ENCODE results near the gene GALNT8.

Gene GALNT8

DNA sequence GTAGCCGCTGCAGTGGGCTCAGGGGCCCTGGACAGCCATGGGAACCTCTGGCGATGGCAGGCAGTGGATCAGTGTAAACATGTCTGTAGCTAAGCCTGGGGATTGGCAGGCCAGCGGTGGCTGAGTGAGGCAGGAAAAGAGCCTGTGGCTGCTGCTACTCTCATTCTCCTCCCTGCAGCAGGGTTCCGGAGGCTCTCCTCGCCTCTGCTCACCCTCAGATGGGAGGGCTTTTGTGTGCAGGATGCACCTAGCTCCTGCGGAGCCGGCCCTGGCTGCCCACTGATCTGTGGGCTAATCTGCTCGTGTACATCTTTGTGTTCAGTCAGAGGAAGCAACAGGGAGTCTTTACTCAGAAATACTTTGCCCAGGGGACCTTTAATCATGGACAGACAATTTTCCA is 59.5 kb downstream of the GALNT8 start:
- Histone ChIP-seq H3K9me2 (replicated peaks; ENCODE audit: control insufficient read depth, low read length) (no peaks in the 10 kb centered on the region), H3K79me2 (ENCODE audit: control insufficient read depth, low read length) (no peaks in the 10 kb centered on the region), H3K36me3 (ENCODE audit: control insufficient read depth, low read length) (no peaks in the 10 kb centered on the region), H3K9me3 (ENCODE audit: control insufficient read depth, insufficient read depth, low read length) (no peaks in the 10 kb centered on the region), H3K4me3 (ENCODE audit: low read length) (no peak overlapping the region), H3K4me2 (ENCODE audit: low read length) (no peak overlapping the region), H3K27ac (ENCODE audit: low read depth, low read length) (no peak overlapping the region), H3K27me3 (ENCODE audit: control insufficient read depth, low read length) (peaks cover 39% of the 10 kb centered on the region), H4K20me1 (ENCODE audit: control insufficient read depth, insufficient read depth, low read depth, low read length) (no peaks in the 10 kb centered on the region), H3K4me1 (ENCODE audit: control insufficient read depth, low read length) (no peaks in the 10 kb centered on the region), H3F3A (ENCODE audit: control insufficient read depth, insufficient read depth) (no peaks in the 10 kb centered on the region)
- TF ChIP-seq EZH2phosphoT487 (IDR thresholded peaks at IDR 0.05; ENCODE audit: borderline replicate concordance, low read length), result no peak
- TF ChIP-seq, protein P1, sequence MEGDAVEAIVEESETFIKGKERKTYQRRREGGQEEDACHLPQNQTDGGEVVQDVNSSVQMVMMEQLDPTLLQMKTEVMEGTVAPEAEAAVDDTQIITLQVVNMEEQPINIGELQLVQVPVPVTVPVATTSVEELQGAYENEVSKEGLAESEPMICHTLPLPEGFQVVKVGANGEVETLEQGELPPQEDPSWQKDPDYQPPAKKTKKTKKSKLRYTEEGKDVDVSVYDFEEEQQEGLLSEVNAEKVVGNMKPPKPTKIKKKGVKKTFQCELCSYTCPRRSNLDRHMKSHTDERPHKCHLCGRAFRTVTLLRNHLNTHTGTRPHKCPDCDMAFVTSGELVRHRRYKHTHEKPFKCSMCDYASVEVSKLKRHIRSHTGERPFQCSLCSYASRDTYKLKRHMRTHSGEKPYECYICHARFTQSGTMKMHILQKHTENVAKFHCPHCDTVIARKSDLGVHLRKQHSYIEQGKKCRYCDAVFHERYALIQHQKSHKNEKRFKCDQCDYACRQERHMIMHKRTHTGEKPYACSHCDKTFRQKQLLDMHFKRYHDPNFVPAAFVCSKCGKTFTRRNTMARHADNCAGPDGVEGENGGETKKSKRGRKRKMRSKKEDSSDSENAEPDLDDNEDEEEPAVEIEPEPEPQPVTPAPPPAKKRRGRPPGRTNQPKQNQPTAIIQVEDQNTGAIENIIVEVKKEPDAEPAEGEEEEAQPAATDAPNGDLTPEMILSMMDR (IDR thresholded peaks at IDR 0.05; ENCODE audit: low read depth, low read length, poor library complexity, severe bottlenecking), result no peak

DNA sequence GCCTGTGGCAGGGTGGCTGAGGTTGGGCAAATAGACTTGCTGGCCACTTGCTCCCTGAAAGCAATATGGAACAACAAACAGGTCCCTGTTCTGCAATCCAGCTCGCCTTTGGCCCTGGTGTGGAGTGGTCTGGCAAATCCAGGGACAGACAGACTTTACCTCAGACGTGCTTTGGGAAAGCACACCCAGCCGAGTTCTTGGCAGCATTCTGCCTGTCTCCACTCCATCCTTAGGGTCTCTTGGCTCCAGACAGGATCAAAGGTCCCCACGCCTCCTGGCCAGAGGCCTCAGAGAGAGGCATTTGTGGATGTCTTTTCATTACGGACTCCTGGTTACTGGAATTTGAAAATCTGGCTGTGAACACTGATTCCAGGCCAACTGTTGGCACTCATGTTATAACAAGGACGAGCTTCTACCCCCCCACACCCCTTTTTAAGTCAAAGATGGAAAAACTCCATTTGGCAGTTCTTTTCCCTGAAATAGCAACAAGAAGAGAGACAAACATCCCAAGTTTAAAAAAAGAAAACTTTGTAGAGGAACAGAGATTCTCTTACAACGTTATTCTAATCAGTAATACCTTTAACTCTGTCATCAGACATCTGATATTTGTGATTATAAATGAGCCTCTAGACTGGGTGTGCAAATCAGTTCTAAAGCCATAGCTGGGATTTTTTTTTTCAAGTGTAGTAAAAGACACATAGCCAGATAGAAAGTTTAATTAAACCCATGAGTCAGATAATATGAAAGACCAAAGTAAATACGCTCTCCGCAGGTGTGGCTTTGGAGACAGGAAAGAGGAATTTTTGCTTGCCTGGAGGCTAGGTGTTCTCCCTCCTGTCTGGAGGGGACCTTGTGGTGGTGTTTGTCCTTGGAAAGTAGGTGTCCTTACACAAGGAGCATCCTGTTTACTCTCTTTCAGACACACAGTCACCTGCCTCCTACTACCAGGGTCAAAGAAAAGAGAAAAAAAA is 60.7 kb downstream of the GALNT8 start:
- TF ChIP-seq, protein P1 (IDR thresholded peaks at IDR 0.05; ENCODE audit: low read depth, low read length, poor library complexity, severe bottlenecking), result no peak
- no peak for TF ChIP-seq EZH2phosphoT487 (IDR thresholded peaks at IDR 0.05; ENCODE audit: borderline replicate concordance, low read length)
- H3K27me3 ChIP-seq (ENCODE audit: control insufficient read depth, low read length), result peaks cover 42% of the 10 kb centered on the region
- H3K9me2 ChIP-seq (replicated peaks; ENCODE audit: control insufficient read depth, low read length), result no peaks in the 10 kb centered on the region
- H4K20me1 ChIP-seq (ENCODE audit: control insufficient read depth, insufficient read depth, low read depth, low read length), result no peaks in the 10 kb centered on the region
- no peaks in the 10 kb centered on the region for H3K36me3 ChIP-seq (ENCODE audit: control insufficient read depth, low read length)
- no peaks in the 10 kb centered on the region for H3K9me3 ChIP-seq (ENCODE audit: control insufficient read depth, insufficient read depth, low read length)
- no peak overlapping the region for H3K27ac ChIP-seq (ENCODE audit: low read depth, low read length)
- no peaks in the 10 kb centered on the region for H3K4me1 ChIP-seq (ENCODE audit: control insufficient read depth, low read length)
- H3K79me2 ChIP-seq (ENCODE audit: control insufficient read depth, low read length), result no peaks in the 10 kb centered on the region
- H3K4me3 ChIP-seq (ENCODE audit: low read length), result no peak overlapping the region
- H3F3A ChIP-seq (ENCODE audit: control insufficient read depth, insufficient read depth), result no peaks in the 10 kb centered on the region
- H3K4me2 ChIP-seq (ENCODE audit: low read length), result no peak overlapping the region

DNA sequence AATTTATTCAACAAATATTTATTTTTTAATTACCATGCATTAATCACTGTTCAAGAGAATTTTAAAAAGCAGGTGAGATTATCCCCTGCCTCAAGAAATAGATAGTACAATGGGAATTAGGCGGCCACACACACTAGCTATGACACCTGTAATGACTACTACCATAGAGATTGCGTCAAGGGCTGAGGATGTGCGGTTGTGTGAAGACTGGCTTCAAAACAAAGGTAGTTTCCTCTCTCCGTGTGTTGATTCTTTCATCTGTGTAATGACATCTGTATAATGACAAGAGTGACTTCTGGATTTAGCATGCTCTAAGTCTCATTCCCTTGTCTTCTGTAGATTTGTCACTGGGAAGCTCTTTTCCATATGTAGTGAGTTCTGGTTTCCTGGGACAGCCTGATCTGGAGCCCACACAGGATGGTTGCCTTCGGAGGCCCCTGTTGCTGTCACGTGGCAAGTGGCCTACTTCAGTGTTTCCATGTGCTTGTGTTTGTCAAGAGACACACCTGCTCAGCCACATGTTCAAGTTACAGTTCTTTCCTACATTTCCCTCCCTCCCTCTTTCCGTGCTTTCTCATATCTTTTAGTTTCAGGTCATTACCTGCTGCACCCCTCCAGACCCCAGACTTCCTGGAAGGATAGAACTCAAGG is 64.3 kb downstream of the GALNT8 start:
- Histone ChIP-seq H3K4me2 (ENCODE audit: low read length) (no peak overlapping the region), H3K4me3 (ENCODE audit: low read length) (no peak overlapping the region), H3K9me3 (ENCODE audit: control insufficient read depth, insufficient read depth, low read length) (no peaks in the 10 kb centered on the region), H3K27me3 (ENCODE audit: control insufficient read depth, low read length) (peaks cover 28% of the 10 kb centered on the region), H3K36me3 (ENCODE audit: control insufficient read depth, low read length) (no peaks in the 10 kb centered on the region), H3K9me2 (replicated peaks; ENCODE audit: control insufficient read depth, low read length) (no peaks in the 10 kb centered on the region), H3K79me2 (ENCODE audit: control insufficient read depth, low read length) (no peaks in the 10 kb centered on the region), H4K20me1 (ENCODE audit: control insufficient read depth, insufficient read depth, low read depth, low read length) (no peaks in the 10 kb centered on the region), H3K27ac (ENCODE audit: low read depth, low read length) (no peak overlapping the region), H3F3A (ENCODE audit: control insufficient read depth, insufficient read depth) (no peaks in the 10 kb centered on the region), H3K4me1 (ENCODE audit: control insufficient read depth, low read length) (no peaks in the 10 kb centered on the region)
- no peak for TF ChIP-seq EZH2phosphoT487 (IDR thresholded peaks at IDR 0.05; ENCODE audit: borderline replicate concordance, low read length)
- TF ChIP-seq, protein P1 (IDR thresholded peaks at IDR 0.05; ENCODE audit: low read depth, low read length, poor library complexity, severe bottlenecking), result no peak
